Mesothelial cell of epicardium (in vitro differentiated cells): ENCODE measurements around the gene MBOAT7. TPM values are rescaled to one million over a fixed set of nuclear protein-coding genes. Genes with fewer than 3 reads are reported as not detected.

ENCODE experiments used
- DNase-seq, 2 experiments: peaks; one replicate each; pipeline ENCODE4 v3.0.0; 2021; ENCODE audit warnings: low spot score in 2 of 2; ENCODE audit not compliant: unreplicated experiment in 2 of 2
- H3K27ac Mint-ChIP-seq: 2 replicates; pipeline ENCODE4 v1.8.0; 2021; ENCODE audit warnings: mixed read lengths
- H3K27me3 Mint-ChIP-seq: 2 replicates; pipeline ENCODE4 v1.8.0; 2021; ENCODE audit warnings: low read depth, mixed read lengths
- H3K36me3 Mint-ChIP-seq: 2 replicates; pipeline ENCODE4 v1.8.0; 2021; ENCODE audit warnings: mixed read lengths
- H3K4me1 Mint-ChIP-seq: 2 replicates; pipeline ENCODE4 v1.8.0; 2021; ENCODE audit warnings: mixed read lengths
- H3K4me3 Mint-ChIP-seq: 2 replicates; pipeline ENCODE4 v1.8.0; 2021; ENCODE audit warnings: mild to moderate bottlenecking, moderate library complexity, mixed read lengths
- H3K9me3 Mint-ChIP-seq: 2 replicates; pipeline ENCODE4 v1.8.0; 2021; ENCODE audit warnings: mixed read lengths
- total RNA-seq: library from RNA; stranded (reverse); gene quantifications from 3 replicates; pipeline ENCODE4 v1.2.1, GENCODE V29; 2021
- TF ChIP-seq, protein P1 (sequence below): fragments of 200-600 bp; sonication (generic); IDR thresholded peaks from one replicate; pipeline ENCODE4 v1.5.0; 2021; ENCODE audit warnings: antibody characterized with exemption; ENCODE audit not compliant: unreplicated experiment

The MBOAT7 gene
- total RNA-seq, 1 donor from 2014 or later, result 113 TPM

DNA sequence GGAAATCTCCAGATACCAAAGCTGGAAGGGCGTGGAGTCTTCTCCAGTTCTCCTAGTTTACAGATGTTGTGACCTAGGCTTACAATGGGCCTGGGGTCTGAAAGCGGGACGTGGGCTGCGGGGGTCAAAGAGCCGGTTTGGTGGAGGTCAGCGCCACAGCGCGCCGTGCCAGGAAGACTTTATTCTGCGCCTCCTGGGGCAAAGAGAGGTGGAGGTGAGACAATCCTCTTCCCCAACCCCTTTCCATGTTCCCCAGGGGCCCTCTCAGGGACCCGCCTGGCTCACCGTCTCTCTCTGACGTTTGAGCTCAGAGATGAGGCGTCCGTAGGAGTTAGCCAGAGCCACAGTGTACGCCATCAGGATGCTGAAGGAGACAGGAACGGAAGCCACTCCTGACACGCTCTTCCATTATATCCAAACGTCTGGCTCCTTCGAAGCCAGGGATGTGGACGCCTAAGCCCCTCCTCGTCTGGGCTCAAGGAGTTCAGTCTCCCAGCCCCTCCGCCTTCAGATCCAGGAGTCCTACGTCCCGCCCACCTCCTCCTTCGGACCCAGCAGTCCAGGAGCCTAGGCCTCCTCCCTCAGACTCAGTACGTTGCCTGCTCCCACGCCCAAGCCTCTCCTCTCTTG lies 29.1 kb downstream of the MBOAT7 start:
- H3K36me3 Mint-ChIP-seq, result peaks cover 6% of the 10 kb centered on the region
- H3K9me3 Mint-ChIP-seq, result no peaks in the 10 kb centered on the region
- peaks cover 9% of the 10 kb centered on the region for H3K27me3 Mint-ChIP-seq
- H3K27ac Mint-ChIP-seq, result peak overlapping the region; percentile 99
- H3K4me1 Mint-ChIP-seq, result peaks cover 37% of the 10 kb centered on the region
- no peak for DNase-seq
- TF ChIP-seq, protein P1, sequence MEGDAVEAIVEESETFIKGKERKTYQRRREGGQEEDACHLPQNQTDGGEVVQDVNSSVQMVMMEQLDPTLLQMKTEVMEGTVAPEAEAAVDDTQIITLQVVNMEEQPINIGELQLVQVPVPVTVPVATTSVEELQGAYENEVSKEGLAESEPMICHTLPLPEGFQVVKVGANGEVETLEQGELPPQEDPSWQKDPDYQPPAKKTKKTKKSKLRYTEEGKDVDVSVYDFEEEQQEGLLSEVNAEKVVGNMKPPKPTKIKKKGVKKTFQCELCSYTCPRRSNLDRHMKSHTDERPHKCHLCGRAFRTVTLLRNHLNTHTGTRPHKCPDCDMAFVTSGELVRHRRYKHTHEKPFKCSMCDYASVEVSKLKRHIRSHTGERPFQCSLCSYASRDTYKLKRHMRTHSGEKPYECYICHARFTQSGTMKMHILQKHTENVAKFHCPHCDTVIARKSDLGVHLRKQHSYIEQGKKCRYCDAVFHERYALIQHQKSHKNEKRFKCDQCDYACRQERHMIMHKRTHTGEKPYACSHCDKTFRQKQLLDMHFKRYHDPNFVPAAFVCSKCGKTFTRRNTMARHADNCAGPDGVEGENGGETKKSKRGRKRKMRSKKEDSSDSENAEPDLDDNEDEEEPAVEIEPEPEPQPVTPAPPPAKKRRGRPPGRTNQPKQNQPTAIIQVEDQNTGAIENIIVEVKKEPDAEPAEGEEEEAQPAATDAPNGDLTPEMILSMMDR, result no peak
- H3K4me3 Mint-ChIP-seq, result peak overlapping the region; percentile 99

DNA sequence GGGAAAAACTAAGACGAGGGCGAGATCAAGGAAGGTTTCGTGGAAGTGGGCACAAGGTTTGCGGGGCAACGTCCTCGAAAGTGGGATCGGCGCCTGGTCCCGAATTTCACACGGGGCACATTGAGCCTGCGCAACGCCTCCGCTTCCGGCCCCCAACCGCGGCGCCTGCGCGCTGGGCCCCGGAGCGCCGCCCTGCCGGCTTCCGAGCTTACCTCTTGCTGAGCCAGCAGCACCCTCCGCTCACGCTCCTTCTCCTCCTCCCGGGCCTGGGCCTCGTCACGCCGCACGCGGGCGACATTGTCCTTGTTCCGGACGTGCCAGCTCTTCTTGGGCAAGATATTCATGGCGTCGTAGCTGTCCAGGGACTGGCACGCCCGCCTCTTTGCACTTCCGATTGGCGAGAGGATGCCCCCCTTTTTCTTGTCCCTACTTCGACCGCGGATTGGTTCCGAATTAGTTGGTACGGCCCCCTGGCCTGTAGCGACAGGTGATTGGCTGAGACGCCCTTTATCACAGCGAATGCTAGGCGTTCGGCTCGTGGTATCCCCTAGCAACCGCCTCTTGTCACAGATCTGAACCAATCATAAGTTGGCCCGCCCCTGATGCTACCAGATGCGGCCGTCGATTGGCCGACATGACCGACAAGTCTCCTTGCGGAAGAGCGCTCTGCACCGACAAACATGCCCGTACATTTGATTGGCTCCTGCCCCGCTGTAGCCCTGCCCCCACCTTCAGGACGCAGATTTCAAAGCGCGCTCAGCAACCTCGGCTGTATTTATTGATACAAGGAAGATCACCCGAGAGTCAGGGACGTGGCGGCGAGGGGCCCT lies 29.8 kb downstream of the MBOAT7 start, which contains the start of gene LENG1:
TSS of gene LENG1 (minus strand) at position 370 of the 830 bp plus-strand sequence. CDS start at position 344, 26 bp downstream.
- Mint-ChIP-seq H3K27me3 (peaks cover 9% of the 10 kb centered on the region), H3K4me3 (peak within 1 kb of the TSS; percentile 99)

DNA sequence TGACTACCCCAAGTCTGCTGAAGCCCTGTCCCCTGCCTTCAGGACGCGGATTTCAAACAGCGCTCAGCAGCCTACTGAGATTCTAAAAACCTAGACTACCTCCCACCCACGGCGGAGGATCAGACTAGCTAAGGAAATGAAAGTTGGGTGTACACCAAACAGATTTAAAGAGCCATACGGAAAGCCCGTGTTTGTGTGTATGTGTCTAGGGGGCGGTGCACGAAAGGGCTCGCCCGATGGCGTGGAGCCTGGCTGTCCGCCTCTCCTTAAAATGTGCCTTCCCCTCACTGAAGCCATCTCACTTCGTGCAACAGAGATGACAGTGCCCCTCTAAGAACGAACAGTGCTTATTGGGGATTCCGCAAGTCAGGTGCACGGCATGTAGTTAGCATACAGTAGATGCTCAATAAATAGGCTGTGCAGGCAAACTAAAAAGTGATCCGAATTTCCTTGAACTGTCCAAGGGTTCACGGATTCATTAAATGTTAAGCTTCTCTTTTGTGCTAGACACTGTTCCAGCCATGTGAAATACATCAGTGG lies 30.5 kb downstream of the MBOAT7 start:
- Mint-ChIP-seq H3K27me3 (peaks cover 5% of the 10 kb centered on the region), H3K36me3 (peaks cover 16% of the 10 kb centered on the region), H3K27ac (peak overlapping the region; percentile 99), H3K4me3 (peak overlapping the region; percentile 99), H3K4me1 (peaks cover 32% of the 10 kb centered on the region), H3K9me3 (no peaks in the 10 kb centered on the region)
- TF ChIP-seq, protein P1, result no peak
- no peak for DNase-seq

More for the DNA sequence above, 29.8 kb downstream of the MBOAT7 start, which contains the start of gene LENG1:
- TF ChIP-seq, protein P1, result peak; percentile 28
- peaks cover 11% of the 10 kb centered on the region for H3K36me3 Mint-ChIP-seq
- peak; percentile 97 to 98 for DNase-seq
- peaks cover 36% of the 10 kb centered on the region for H3K4me1 Mint-ChIP-seq
- H3K9me3 Mint-ChIP-seq, result no peaks in the 10 kb centered on the region
- peak within 1 kb of the TSS; percentile 99 for H3K27ac Mint-ChIP-seq

DNA sequence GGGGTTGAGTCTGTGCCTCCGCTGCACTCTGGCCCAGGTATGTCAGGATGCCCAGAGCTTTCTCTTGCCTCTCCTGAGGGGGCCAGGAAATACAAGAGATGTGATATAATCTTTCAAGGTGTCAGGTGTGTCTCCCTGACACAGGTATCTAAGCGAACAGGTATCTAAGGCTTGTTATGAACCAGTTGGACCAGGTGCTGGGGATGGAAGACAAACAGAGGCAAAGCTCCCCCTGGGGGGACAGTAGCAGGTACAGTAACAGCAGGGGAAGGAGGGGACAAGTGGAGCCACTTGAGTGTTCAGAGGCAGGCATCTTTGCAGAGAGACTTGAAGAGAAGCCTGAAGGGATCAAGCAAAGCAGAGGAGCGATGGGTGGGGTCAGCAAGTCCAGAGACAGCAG lies 32.4 kb downstream of the MBOAT7 start:
- Mint-ChIP-seq H3K4me1 (peaks cover 25% of the 10 kb centered on the region), H3K9me3 (no peaks in the 10 kb centered on the region), H3K36me3 (peaks cover 17% of the 10 kb centered on the region), H3K4me3 (no peak overlapping the region), H3K27me3 (no peaks in the 10 kb centered on the region), H3K27ac (peak overlapping the region; percentile 6)
- DNase-seq, result no peak
- TF ChIP-seq, protein P1, result no peak

DNA sequence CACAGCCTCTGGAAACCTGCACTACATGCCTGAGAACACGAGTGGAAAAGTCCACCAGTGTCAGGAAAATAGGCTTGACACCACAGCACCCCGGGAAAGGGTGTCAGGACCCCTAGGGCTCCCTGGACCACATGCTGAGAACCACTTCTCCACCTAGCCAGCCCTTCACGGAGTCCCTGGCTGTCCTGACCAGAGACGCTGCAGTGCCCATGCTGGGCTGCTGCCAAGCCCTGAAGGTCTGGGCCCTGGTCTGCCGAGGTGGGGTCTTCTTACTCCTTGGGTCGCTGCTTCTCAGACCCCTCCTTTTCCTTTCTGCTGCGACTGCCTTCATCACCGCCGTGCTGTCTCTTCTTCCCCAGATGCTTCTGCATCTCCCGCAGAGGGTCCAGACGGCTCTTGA lies 32.9 kb downstream of the MBOAT7 start:
- peaks cover 25% of the 10 kb centered on the region for H3K4me1 Mint-ChIP-seq
- H3K27ac Mint-ChIP-seq, result no peak overlapping the region
- H3K4me3 Mint-ChIP-seq, result no peak overlapping the region
- peaks cover 20% of the 10 kb centered on the region for H3K36me3 Mint-ChIP-seq
- H3K9me3 Mint-ChIP-seq, result no peaks in the 10 kb centered on the region
- no peak for DNase-seq
- TF ChIP-seq, protein P1, result no peak
- H3K27me3 Mint-ChIP-seq, result no peaks in the 10 kb centered on the region
